HG03097 (cell line): ENCODE measurements around the gene CDC73.

ENCODE experiments used
- ATAC-seq: cut with Tn5 transposase; IDR thresholded peaks from one replicate; pipeline ENCODE4 v1.9.1; 2021; ENCODE audit not compliant: unreplicated experiment, low FRiP score

The CDC73 gene

DNA sequence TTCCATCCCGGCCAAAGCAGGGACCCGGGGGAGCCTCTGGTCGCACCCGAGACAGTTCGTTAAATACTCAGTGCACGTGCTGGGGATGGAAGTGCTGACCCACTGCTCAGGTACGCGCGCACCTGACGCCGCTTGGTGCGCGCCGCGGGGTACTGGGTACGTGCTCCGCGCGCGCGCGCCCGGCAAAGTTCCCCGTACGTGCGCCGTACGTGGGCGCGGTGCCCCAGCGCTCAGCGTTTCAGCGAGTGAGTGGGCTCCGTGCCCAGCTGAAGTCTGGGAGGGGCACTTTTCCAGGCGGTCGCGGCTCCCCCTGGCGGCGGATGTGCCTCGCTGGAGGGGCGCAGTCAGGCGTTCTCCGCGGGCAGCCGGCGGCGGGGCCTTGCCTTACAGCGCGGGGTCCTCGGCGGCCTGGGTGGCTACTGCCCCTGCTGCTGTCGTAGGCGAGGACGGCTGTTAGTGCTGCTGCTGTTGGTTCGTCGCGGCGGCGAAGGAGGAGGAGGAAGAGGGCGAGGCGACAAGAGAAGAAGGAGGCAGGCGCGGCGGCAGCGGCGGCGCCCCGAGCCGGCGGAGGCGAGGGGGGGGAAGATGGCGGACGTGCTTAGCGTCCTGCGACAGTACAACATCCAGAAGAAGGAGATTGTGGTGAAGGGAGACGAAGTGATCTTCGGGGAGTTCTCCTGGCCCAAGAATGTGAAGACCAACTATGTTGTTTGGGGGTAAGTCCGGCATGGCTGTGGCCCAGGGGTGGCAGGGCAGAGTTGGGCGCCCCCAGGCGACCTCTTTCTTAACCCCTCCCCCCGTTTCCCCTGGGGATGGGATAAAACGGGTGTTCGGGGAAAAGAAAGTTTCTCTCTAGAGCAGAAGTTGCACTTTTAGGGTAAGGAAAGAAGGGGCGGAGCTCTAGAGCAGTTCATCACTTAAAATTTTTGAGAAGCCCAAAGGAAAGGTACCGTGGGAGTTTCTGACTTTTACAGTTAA, at the start of gene CDC73:
CDC73 (plus strand) TSS at position 416 of the 978 bp plus-strand sequence; CDS start at position 586, 170 bp downstream.
- peak; percentile 95 for ATAC-seq

DNA sequence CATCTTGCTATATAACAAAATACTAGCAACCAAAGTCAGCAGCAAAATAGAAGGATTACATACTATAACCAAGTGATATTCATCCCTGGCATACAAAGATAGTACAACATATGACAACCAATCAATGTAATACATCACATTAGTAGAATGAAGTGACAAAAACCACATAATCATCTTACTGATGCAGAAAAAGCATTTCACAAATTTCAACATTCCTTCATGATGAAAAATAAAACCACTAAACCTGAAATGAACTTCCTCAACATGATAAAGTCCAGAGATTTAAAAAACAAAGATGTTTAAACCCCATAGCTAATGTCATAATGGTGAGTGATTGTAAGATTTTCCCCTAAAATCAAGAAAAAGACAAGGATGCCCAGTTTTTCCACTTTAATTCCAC, 43.8 kb upstream of the CDC73 start:
- ATAC-seq: no peak

DNA sequence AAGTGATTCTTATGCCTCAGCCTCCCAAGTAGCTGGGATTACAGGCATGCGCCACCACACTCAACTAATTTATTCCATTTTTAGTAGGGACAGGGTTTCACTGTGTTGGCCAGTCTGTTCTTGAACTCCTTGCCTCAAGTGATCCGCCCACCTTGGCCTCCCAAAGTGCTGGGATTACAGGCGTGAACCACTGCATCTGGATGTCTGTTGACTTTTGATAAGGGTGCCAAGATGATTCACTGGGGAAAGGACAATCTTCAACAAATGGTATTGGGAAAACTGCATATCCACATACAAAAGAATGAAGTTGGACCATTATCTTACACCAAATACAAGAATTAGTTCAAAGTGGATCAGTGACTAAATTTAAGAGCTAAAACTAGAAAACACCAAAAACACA, 42.6 kb upstream of the CDC73 start:
- ATAC-seq: no peak

- ATAC-seq: peak; percentile 68
Measured at GRCh38 chr1:193083365-193084088, 38.3 kb upstream of the CDC73 start.

DNA sequence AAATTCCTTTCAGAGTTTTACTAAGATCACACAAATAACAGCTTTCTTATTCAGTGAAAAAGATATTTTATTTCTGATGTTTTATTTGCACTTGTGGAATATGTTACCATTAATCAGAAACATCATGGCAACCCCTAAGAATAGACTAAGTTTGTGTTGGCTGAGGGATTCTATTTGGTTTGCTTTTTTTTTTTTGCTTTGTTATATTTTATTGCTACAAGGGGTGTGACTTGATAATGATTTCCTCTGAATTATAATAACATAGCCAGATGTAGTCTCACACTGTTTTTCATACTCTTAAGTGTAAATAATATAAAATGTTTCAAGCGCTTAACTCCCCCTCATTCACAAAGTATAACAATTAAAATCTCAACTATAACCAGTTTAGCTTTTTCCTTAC, 36.6 kb upstream of the CDC73 start:
- ATAC-seq: no peak

- ATAC-seq: no peak
Measured at GRCh38 chr1:193086342-193086741, 35.5 kb upstream of the CDC73 start.

DNA sequence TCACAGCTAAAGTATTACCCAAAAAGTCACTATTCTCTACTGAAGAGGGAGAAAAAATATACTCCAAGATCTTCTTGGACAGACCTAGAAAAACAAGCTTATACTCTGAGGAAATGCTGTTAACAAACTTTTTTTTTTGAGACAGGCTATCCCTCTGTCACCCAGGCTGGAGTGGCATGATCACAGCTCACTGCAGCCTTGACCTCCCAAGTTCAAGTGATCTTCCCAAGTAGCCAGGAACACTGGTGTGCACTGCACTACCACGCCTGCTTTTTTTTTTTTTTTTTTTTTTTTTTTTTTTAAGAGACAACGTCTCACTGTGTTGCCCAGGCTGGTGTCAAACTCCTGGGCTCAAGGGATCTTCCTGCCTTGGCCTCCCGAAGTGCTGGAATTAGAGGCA, 33.9 kb upstream of the CDC73 start:
- ATAC-seq: no peak

- ATAC-seq: no peak
Measured at GRCh38 chr1:193090865-193091264, 31.0 kb upstream of the CDC73 start.

DNA sequence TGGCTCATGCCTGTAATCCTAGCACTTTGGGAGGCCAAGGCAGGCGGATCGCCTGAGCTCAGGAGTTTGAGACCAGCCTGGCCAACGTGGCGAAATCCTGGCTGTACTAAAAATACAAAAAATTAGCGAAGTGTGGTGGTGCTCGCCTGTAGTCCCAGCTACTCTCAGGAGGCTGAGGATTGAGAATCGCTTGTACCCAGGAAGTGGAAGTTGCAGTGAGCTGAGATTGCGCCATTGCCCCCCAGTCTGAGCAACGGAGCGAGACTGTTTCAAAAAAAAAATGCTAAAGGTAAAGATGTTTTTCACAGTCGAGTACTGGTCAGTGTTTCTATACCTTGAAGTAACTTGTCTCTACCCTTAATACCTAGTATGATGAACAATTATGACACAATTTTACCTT, 27.7 kb upstream of the CDC73 start:
- no peak for ATAC-seq

- no peak for ATAC-seq
Measured at GRCh38 chr1:193102662-193103061, 19.2 kb upstream of the CDC73 start.

GRCh38 chr1:193103759-193104501, 17.9 kb upstream of the CDC73 start:
- ATAC-seq: no peak

DNA sequence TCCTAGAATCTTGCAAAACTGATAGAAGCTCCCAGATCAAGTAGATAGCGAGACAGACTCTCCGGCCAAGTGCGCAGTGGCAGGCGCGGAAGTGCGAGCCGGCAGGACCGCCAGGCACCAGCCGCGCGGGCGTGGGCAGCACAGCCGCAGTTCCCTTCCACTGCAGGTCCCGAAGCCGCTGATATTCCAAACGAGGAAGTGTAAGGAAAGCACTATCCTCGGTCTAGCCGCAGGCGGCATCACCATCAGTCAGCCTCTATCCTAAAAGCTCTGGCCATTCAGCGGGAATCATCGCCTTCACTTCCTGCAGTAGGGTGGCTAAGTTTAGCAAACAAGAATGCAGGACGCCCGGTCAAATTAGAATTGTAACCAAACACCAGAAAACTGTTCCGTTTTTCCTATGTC, 17.3 kb upstream of the CDC73 start:
- ATAC-seq: peak; percentile 39

DNA sequence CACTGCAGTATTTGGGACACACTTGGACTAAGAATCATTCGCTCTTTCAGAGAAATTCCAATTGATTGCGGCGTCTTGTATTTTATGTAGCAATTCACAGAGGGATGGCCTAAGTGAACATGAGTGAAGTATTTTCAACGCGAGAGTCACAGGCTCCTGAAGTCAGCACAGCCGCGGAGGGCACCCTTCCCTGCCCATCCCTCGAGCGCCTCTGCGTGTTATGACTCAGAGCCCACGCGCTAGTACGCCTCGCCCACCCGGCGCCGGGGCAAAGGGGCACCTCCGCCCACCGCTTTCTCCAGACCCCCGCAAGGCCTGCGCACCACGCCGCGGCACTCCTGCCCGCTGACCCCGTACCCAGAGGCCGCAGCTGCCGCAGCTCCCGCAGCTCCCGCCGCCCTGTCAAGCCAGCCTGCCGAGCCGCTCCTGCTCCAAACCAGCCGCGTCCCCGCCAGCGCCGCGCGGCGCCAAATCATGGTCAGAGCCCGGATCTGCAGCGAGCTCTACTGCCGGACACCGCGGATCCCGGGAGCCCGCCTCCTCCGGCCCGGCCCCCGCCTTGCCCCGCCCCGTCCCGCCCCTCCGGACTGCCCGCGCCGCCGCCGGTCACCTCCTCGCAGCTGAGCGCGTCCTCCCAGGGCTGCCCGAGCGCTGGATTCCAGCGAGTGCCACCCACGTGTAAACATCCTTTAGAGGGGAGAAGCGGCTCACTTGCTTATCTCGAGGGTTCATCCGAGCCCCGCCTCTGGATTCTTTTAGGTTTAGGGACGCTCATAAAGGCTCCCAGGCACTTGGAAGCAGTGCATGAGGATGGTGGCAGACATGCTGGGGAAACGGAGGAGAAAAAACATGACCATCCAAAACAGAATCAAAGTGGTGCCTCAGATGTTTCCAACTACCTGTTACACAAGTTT, 16.7 kb upstream of the CDC73 start, which contains the start of gene GLRX2:
GLRX2 (minus strand) TSS at position 508 of the 914 bp plus-strand sequence; CDS start at position 476, 32 bp downstream.
- peak; percentile 91 for ATAC-seq

DNA sequence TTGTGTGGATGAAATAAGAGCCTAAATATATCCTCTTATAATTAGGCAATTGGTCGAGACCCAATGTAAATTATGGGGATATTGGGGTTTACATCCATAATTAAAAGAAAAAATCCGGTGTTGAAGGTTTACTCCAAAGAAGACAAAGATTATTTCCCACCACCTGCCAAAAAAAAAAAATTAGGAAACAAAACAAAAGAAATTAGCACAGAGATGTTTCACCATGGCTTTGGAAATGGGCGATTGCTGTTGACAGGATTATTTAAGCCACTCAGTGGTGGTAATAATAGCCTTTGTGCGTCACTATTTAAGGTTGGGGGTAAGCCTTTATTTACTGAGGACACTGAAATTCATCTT, 16.0 kb upstream of the CDC73 start:
- no peak for ATAC-seq

GRCh38 chr1:193108471-193108870, 13.4 kb upstream of the CDC73 start:
- no peak for ATAC-seq

DNA sequence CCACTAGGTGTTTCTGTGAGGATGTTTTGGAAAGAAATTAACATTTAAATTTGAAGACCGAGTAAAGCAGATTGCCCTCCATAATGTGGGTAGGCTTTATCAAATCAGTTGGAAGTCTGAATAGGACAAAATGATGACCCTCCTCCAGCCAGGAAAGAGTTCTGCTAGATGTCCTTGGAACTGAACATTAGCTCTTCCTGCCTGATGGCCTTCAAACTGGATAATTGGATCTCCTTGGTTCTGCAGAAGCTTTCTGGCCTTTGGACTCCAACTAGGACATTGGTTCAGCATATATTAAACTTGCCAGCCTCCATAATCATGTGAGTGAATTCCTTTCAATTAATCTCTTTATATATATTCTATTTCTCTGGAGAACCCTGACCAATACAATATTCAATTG, 12.2 kb upstream of the CDC73 start:
- ATAC-seq: no peak

- ATAC-seq: no peak
Measured at GRCh38 chr1:193110246-193110645, 11.6 kb upstream of the CDC73 start.

DNA sequence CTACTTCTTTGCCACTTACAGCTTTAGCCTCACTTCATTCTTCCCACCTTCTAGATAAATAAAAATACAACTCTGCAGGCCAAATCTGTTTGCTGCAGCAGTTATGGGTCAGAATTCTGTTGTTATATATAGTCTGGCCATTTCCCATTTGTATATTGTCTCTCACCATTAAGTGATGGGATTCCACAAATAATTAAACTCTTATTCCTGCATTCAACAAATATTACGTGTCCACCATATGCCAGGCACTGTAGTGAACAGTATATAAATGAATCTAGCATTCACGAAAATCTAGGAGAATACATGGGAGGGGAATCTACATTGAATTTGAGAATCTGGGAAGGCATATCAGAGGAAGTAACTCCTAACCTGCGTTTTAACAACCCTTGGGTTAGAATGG, 11.0 kb upstream of the CDC73 start:
- no peak for ATAC-seq

- no peak for ATAC-seq
Measured at GRCh38 chr1:193111641-193112090, 10.2 kb upstream of the CDC73 start.
